Adrenal gland (tissue), 12 donors: ENCODE measurements around the gene CSH2. TPM values are rescaled to one million over a fixed set of nuclear protein-coding genes. Genes with fewer than 3 reads are reported as not detected.
"Not testable (repeated sequence)": the region's sequence is repeated elsewhere in the genome, so short reads cannot be mapped to it uniquely, and the experiment has no call there.

Experiments used
- DNase-seq, 7 donors: peaks; one replicate each; pipeline ENCODE4 v3.0.0-alpha.2; 2019 to 2020
- H3K27ac ChIP-seq, 5 donors: fragments of 200-600 bp; sonication (generic) in 4 of 5; 1 replicate in 3 of 5; 2 replicates in 2 of 5; pipeline versions ENCODE4 v1.5.1 to v1.8.0; 2016 to 2020; ENCODE audit warnings: mild to moderate bottlenecking in 1 of 5
- H3K27me3 ChIP-seq: fragments of 200-600 bp; 2 replicates; pipeline ENCODE4 v1.8.0; 2021
- H3K36me3 ChIP-seq, 2 donors: fragments of 200-600 bp; replicated peaks in 1 of 2; 1 replicate in 1 of 2; 2 replicates in 1 of 2; pipeline versions ENCODE4 v1.5.1 to v1.8.0; 2018 to 2022
- H3K4me1 ChIP-seq, 2 donors: fragments of 200-600 bp; replicated peaks in 1 of 2; 1 replicate in 1 of 2; 2 replicates in 1 of 2; pipeline versions ENCODE4 v1.5.1 to v1.8.0; 2018 to 2021
- H3K4me3 ChIP-seq, 4 donors: fragments of 200-600 bp; sonication (generic) in 3 of 4; one replicate each; pipeline ENCODE4 v1.5.1; 2016 to 2018
- H3K9me3 ChIP-seq, 3 donors: fragments of 200-600 bp; sonication (generic) in 1 of 3; replicated peaks in 1 of 3; 1 replicate in 2 of 3; 2 replicates in 1 of 3; pipeline versions ENCODE4 v1.5.1 to v1.8.0; 2016 to 2021
- POLR2A ChIP-seq, 2 donors: fragments of 450-650 bp; IDR thresholded peaks; one replicate each; pipeline ENCODE4 v1.6.1; 2017; ENCODE audit warnings: antibody characterized with exemption in 2 of 2, mild to moderate bottlenecking in 2 of 2, moderate library complexity in 1 of 2
- WGBS, 4 donors: extraction: QIAGEN DNeasy Blood & Tissue Kit in 2 of 4; methylation state at CpG; one replicate each; pipeline versions ENCODE4 v1.1.5 to v1.1.7; 2013 to 2017; 5-methylcytosine and 5-hydroxymethylcytosine counted together
- intact Hi-C, 2 donors: fragments of 100-400 bp; cut with DNase I; formaldehyde crosslinking; loops; one replicate each; pipeline versions ENCODE4 v1.14.1 to v1.15.0; 2022 to 2023
- polyA plus RNA-seq, 3 donors: library from polyadenylated mRNA; stranded (reverse); fragments of 200-250 nt in 2 of 3; fragments of 350-450 nt in 1 of 3; fragmentation: Illumina TruSeq in 1 of 3; extraction: RNeasy Lipid Tissue Mini Kit (QIAGEN cat#74804) in 1 of 3; gene quantifications; one replicate each; pipeline ENCODE4 v1.2.3, GENCODE V29; 2013 to 2014
- total RNA-seq, 9 donors: library from RNA; depleted of rRNA in 4 of 9; stranded (reverse); fragments of >200 nt in 4 of 9; fragments of 120-200 nt in 1 of 9; fragmentation: NEBNext Ultra II Directional in 1 of 9; extraction: Animal tissue kit (Norgen Biotek cat#: 25700) in 1 of 9; gene quantifications; one replicate each; pipeline versions ENCODE4 v1.1.0 to v1.2.4, GENCODE V29; 2013 to 2023
- TF ChIP-seq, protein P1 (sequence below), 6 experiments: fragments of 450-650 bp in 4 of 6; fragments of 200-600 bp in 2 of 6; sonication (generic) in 1 of 6; IDR thresholded peaks; 1 replicate in 5 of 6; 2 replicates in 1 of 6; pipeline versions ENCODE4 v1.5.1 to v1.8.0; 2016 to 2021; ENCODE audit warnings: antibody characterized with exemption in 6 of 6, mild to moderate bottlenecking in 2 of 6, moderate library complexity in 1 of 6
- donor health status: healthy with polysubstance abuse.
- donor health status: Bipolar disorder and iron deficiency.
- donor health status: DM: yes; HTN: yes; CAD: no.
- donor health status: DM: no; HTN: no; CAD: no.
- donor health status: DM: no; HTN: no; CAD: no.
- donor health status: DM: yes; HTN: yes; CAD: no.

Gene CSH2
- total and polyA plus RNA-seq, 12 donors: 0.61 TPM; not detected in 11

DNA sequence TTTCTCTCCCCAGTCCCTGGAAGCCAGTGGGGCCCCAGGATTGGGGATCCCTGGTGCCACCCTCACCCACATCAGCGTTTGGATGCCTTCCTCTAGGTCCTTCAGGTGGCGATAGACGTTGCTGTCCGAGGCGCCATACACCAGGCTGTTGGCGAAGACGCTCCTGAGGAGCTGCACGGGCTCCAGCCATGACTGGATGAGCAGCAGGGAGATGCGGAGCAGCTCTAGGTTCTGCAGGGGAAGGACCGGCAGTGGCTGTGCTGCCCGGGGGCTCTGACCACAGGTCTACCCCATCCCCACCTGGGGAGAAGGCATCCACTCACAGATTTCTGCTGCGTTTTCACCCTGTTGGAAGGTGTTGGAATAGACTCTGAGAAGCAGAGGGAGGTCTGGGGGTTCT, 7.2 kb upstream of the CSH2 start:
- Histone ChIP-seq H3K4me1 (no peaks in the 10 kb centered on the region), H3K4me3 (no peak overlapping the region), H3K27ac (no peak overlapping the region), H3K27me3 (no peaks in the 10 kb centered on the region), H3K36me3 (no peaks in the 10 kb centered on the region), H3K9me3 (no peaks in the 10 kb centered on the region)
- DNase-seq: no peak
- TF ChIP-seq POLR2A (IDR thresholded peaks at IDR 0.05): no peak
- TF ChIP-seq, protein P1, sequence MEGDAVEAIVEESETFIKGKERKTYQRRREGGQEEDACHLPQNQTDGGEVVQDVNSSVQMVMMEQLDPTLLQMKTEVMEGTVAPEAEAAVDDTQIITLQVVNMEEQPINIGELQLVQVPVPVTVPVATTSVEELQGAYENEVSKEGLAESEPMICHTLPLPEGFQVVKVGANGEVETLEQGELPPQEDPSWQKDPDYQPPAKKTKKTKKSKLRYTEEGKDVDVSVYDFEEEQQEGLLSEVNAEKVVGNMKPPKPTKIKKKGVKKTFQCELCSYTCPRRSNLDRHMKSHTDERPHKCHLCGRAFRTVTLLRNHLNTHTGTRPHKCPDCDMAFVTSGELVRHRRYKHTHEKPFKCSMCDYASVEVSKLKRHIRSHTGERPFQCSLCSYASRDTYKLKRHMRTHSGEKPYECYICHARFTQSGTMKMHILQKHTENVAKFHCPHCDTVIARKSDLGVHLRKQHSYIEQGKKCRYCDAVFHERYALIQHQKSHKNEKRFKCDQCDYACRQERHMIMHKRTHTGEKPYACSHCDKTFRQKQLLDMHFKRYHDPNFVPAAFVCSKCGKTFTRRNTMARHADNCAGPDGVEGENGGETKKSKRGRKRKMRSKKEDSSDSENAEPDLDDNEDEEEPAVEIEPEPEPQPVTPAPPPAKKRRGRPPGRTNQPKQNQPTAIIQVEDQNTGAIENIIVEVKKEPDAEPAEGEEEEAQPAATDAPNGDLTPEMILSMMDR (IDR thresholded peaks at IDR 0.05): no peak
- intact Hi-C loops: no loop called here
- WGBS, 4 donors: 85 to 92% (median 88%) methylated on average over 4 to 12 of the region's 12 CpGs

DNA sequence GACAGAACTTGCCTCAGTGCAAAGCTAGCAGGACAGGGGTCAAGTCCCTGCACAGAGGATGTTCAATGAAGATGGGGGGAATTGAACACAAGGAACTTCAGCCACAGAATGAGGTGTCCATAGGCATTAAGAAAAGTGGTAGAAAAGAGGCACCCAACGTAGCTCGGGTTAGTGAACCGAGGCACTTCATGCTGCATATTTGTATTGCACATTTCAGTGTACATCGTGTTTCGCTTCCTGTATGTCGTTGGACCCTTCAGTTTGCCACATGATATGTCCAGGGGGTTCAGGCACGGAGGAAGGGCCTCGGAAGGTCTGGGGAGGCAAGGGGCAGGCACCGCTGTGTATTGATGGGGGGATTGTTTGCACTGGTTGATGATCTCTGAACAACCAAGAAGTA, 4.9 kb upstream of the CSH2 start:
- H3K9me3 ChIP-seq, H3K4me3 ChIP-seq, DNase-seq, H3K27ac ChIP-seq, H3K36me3 ChIP-seq, H3K27me3 ChIP-seq, H3K4me1 ChIP-seq, intact Hi-C loops: not testable (repeated sequence)
- 82 to 92% (median 90%) methylated on average over 6 to 9 of the region's 9 CpGs for whole genome bisulfite sequencing, 4 donors

DNA sequence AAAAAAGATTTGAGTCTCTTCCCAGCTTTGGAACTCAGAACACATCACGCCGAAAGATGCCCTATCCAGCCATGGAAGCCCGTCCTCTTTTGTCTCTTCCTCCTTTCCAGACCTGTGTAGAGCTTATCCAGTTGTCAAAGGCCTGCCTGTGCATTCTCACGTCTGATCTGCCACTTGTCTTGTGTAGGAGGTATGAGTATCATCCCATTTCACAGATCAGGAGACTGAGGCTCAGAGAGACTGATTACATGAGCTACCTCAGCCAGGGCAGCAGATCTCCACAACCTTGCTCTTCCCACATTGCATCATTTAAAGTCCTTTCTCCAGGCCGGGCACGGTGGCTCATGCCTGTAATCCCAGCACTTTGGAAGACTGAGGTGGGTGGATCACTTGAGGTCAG, 1.2 kb upstream of the CSH2 start:
- intact Hi-C loops, H3K4me1 ChIP-seq, H3K27ac ChIP-seq, H3K36me3 ChIP-seq, H3K9me3 ChIP-seq, H3K27me3 ChIP-seq, DNase-seq, H3K4me3 ChIP-seq: not testable (repeated sequence)
- 50 to 82% (median 75%) methylated on average over 6 of the region's 6 CpGs for WGBS, 4 donors

DNA sequence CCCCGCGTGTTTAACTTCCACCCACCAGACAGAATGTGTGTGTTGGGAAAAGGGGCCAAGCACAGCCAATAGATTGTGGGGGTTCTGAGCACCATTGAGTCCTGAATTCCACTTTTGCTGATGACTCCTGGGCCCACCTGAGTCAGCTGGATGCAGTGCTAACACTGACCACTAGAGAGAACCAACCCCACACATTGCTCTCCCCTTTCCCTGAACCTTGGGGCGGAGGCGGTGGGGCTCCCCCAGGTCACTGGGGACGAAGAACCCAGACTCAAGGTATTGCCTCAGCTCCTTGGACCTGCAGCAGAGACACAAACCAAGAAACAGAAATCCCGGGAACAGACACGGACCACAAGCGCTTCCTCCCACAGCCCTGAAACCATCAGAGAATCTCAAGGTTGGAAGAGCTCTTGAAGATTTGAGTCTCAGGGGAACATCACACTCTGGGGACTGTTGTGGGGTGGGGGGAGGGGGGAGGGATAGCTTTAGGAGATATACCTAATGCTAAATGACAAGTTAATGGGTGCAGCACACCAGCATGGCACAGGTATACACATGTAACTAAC, 667 bp upstream of the CSH2 start:
- intact Hi-C loops, H3K4me1 ChIP-seq, H3K9me3 ChIP-seq, H3K36me3 ChIP-seq, DNase-seq, H3K27me3 ChIP-seq, H3K4me3 ChIP-seq, H3K27ac ChIP-seq: not testable (repeated sequence)
- 66 to 90% (median 77%) methylated on average over 3 to 6 of the region's 8 CpGs for WGBS, 4 donors

DNA sequence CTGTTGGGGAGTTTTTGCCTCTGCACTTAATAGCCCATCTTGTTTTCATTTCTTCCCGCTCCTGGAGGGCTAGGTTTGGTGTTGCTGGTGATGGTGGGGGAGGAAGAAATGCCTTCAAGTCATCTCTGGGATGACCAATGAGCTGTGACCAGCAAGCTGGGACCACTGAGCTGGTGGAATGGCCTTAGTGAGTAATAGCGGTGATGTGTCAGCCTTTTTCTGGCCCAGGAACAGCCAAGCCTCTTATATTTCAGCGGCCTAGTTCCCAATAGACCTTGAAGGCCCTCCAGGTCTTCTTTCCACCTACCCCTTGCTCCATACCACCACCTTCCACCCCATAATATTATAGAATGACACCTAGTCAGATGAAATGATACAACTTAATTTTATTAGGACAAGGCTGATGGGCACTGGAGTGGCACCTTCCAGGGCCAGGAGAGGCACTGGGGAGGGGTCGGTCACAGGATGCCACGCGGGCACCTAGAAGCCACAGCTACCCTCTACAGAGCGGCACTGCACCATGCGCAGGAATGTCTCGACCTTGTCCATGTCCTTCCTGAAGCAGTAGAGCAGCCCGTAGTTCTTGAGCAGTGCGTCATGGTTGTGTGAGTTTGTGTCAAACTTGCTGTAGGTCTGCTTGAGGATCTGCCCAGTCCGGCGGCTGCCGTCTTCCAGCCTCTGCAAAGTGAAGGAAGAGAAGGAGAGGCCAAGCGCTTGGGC, 1.7 kb downstream of the CSH2 start:
- H3K9me3 ChIP-seq, intact Hi-C loops, H3K27ac ChIP-seq, DNase-seq, H3K4me3 ChIP-seq, H3K27me3 ChIP-seq, H3K36me3 ChIP-seq, H3K4me1 ChIP-seq: not testable (repeated sequence)
- 91 to 98% (median 94%) methylated on average over 4 to 15 of the region's 15 CpGs for WGBS, 4 donors

DNA sequence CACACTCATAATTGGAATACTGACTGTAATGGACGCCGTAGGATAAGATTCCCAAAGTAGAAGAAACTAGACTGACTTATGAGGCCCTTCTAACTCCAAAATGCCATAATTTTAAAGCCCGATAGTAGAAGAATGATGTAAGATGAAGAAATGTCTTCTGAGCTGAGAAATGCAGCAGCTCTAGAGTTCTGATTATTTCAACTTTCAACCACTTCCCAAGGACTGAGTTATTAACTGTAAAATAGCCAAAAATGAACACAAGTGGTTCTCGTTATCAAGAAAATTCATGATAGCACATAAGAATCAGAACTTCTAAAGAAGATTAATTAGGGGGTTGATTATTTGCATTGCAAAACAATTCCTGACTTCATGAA, 3.2 kb downstream of the CSH2 start:
- 79 to 92% (median 86%) methylated on average over 4 of the region's 4 CpGs for WGBS, 4 donors
- H3K9me3 ChIP-seq, H3K27me3 ChIP-seq, H3K36me3 ChIP-seq, DNase-seq, H3K4me3 ChIP-seq, H3K27ac ChIP-seq, intact Hi-C loops, H3K4me1 ChIP-seq: not testable (repeated sequence)

DNA sequence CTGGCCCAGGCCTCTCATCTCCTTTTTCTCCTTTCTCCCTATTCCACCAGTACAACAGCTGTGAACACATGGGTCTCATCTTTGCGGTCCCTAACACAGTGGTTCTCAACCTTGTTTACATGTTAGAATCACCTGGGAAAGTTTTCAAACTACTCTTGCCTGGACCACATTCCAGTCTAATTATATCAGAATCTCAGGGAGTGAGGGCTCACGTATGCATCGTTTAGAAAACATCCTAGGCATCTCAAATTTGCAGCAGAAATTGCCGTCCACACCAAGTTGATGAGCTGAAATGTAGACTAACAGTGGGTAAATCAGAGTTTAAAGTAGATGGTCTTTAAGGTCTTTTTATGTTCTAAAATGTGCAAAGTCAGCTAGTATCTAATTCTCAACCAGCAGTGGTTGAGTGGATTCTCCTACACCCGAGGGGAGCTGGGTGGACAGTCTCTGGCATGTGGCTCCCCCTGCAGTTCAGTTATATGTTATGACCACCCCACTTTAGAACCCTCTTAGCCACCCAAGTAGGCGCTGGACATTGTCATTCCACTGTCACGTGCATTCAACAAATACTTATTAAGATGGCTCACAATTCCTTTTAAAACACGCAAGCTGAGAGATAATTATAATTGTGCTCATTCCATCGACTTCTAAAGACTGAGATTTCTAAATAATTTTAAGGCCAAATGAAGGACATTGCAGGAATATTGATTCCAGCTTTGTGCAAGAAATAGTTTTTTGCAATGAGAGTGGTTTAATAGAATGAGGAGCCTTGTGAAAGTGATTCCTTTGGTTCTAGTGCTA, 3.8 kb downstream of the CSH2 start:
- H3K36me3 ChIP-seq, H3K27me3 ChIP-seq, intact Hi-C loops, H3K9me3 ChIP-seq, H3K27ac ChIP-seq, H3K4me1 ChIP-seq, DNase-seq, H3K4me3 ChIP-seq: not testable (repeated sequence)
- WGBS, 4 donors: 70 to 81% (median 76%) methylated on average over 9 of the region's 9 CpGs

DNA sequence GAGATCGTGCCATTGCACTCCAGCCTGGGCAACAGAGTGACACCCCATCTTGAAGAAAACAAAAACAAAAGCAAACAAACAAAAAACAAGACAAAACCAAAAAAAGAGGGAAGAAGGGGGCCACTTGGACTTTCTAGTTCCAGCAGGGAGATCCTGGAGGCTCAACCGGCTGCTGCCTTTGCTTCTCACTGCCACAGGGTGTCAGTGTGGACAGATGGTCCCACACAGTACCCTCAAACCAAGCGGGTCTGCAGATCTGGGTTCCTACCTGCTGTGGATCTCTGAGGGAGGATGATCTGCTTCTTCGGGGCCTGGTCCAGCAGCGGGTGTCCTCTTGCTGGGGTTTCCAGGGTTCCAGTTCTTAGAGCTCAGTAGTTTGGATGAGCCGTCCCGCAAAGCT, 6.9 kb downstream of the CSH2 start:
- 58 to 79% (median 73%) methylated on average over 2 to 7 of the region's 7 CpGs for WGBS, 4 donors
- H3K4me1 ChIP-seq: not testable (repeated sequence)

More for the DNA sequence above, 6.9 kb downstream of the CSH2 start:
- H3K9me3 ChIP-seq, H3K27ac ChIP-seq, intact Hi-C loops, H3K4me3 ChIP-seq, DNase-seq, H3K36me3 ChIP-seq, H3K27me3 ChIP-seq: not testable (repeated sequence)
